Limb (tissue), 2 donors: ENCODE results near the gene ZP1.

ENCODE experiments used
- DNase-seq, 2 donors: peaks; one replicate each; pipeline ENCODE4 v3.0.0-alpha.2; 2016; ENCODE audit errors: extremely low spot score in 2 of 2

The ZP1 gene

GRCh38 chr11:60875366-60876167 lies 8.2 kb downstream of the ZP1 start:
- no peak for DNase-seq

GRCh38 chr11:60876168-60876485 lies 8.8 kb downstream of the ZP1 start:
- DNase-seq: no peak

GRCh38 chr11:60878245-60879101 lies 11.1 kb downstream of the ZP1 start:
- DNase-seq: peak in 1 of 2 donors; percentile 24

GRCh38 chr11:60879104-60879503 lies 11.8 kb downstream of the ZP1 start:
- DNase-seq: no peak

GRCh38 chr11:60879971-60880588 lies 12.7 kb downstream of the ZP1 start:
- DNase-seq: no peak

- DNase-seq: no peak
Measured at GRCh38 chr11:60880643-60881282, 13.4 kb downstream of the ZP1 start.

- no peak for DNase-seq
Measured at GRCh38 chr11:60887556-60887955, 20.2 kb downstream of the ZP1 start.

GRCh38 chr11:60889869-60890311 lies 22.5 kb downstream of the ZP1 start:
- DNase-seq: no peak

- DNase-seq: no peak
Measured at GRCh38 chr11:60890696-60891095, 23.4 kb downstream of the ZP1 start.

- no peak for DNase-seq
Measured at GRCh38 chr11:60891103-60891741, 23.9 kb downstream of the ZP1 start.

GRCh38 chr11:60895687-60896086 lies 28.3 kb downstream of the ZP1 start:
- no peak for DNase-seq

- no peak for DNase-seq
Measured at GRCh38 chr11:60897496-60897895, 30.2 kb downstream of the ZP1 start.

- peak in 1 of 2 donors; percentile 53 for DNase-seq
Measured at GRCh38 chr11:60899046-60899936, 31.9 kb downstream of the ZP1 start.

- no peak for DNase-seq
Measured at GRCh38 chr11:60899977-60900376, 32.6 kb downstream of the ZP1 start.

GRCh38 chr11:60900673-60901404 lies 33.5 kb downstream of the ZP1 start:
- DNase-seq: no peak

- no peak for DNase-seq
Measured at GRCh38 chr11:60902625-60903024, 35.3 kb downstream of the ZP1 start.

- DNase-seq: no peak
Measured at GRCh38 chr11:60905047-60905446, 37.7 kb downstream of the ZP1 start.

- no peak for DNase-seq
Measured at GRCh38 chr11:60905551-60906113, 38.3 kb downstream of the ZP1 start.
